Psoas muscle (tissue), 8 donors: ENCODE measurements around the gene HS6ST3. TPM values are rescaled to one million over a fixed set of nuclear protein-coding genes. Genes with fewer than 3 reads are reported as not detected.
"Not testable (repeated sequence)": the region's sequence is repeated elsewhere in the genome, so short reads cannot be mapped to it uniquely, and the experiment has no call there.

Source experiments
- ATAC-seq, 4 donors: fragments of 200-7000 bp; cut with Tn5 transposase; one replicate each; pipeline ENCODE4 v1.9.1; 2020; ENCODE audit warnings: moderate library complexity in 3 of 4, mild to moderate bottlenecking in 2 of 4
- DNase-seq, 2 donors: peaks; one replicate each; pipeline ENCODE4 v3.0.0-alpha.2; 2020
- H3K27ac ChIP-seq: fragments of 200-600 bp; one replicate; pipeline ENCODE4 v1.8.0; 2022
- H3K27me3 ChIP-seq, 3 donors: fragments of 200-600 bp in 1 of 3; one replicate each; pipeline versions ENCODE4 v1.6.1 to v1.8.0; 2013 to 2022; ENCODE audit warnings: low read length in 2 of 3, mild to moderate bottlenecking in 2 of 3, moderate library complexity in 1 of 3; ENCODE audit not compliant: insufficient read depth in 3 of 3
- H3K36me3 ChIP-seq, 2 donors: fragments of 200-600 bp in 1 of 2; one replicate each; pipeline versions ENCODE4 v1.6.1 to v1.8.0; 2013 to 2022; ENCODE audit warnings: low read depth in 1 of 2, mild to moderate bottlenecking in 1 of 2, moderate library complexity in 1 of 2; ENCODE audit not compliant: insufficient read depth in 1 of 2
- H3K4me1 ChIP-seq: fragments of 200-600 bp; one replicate; pipeline ENCODE4 v1.8.0; 2022
- H3K4me3 ChIP-seq: fragments of 200-600 bp; one replicate; pipeline ENCODE4 v1.8.0; 2022; ENCODE audit warnings: mild to moderate bottlenecking
- H3K9me3 ChIP-seq: fragments of 200-600 bp; one replicate; pipeline ENCODE4 v1.8.0; 2022
- CTCF ChIP-seq: fragments of 200-600 bp; IDR thresholded peaks from one replicate; pipeline ENCODE4 v1.8.0; 2022; ENCODE audit warnings: antibody characterized with exemption
- WGBS, 3 donors: extraction: QIAGEN DNeasy Blood & Tissue Kit; methylation state at CpG; one replicate each; pipeline versions ENCODE4 v1.1.6 to v1.1.7; 2013; 5-methylcytosine and 5-hydroxymethylcytosine counted together
- intact Hi-C, 2 donors: fragments of 100-400 bp; cut with DNase I; formaldehyde crosslinking; loops; one replicate each; pipeline versions ENCODE4 v1.11.0 to v1.14.2; 2022
- polyA plus RNA-seq, 3 donors: library from polyadenylated mRNA; stranded (reverse); fragments of 200-250 nt; gene quantifications; one replicate each; pipeline ENCODE4 v1.2.3, GENCODE V29; 2013
- total RNA-seq, 4 donors: library from RNA; stranded (reverse); fragmentation: NEBNext Ultra II Directional in 2 of 4; extraction: Animal tissue kit (Norgen Biotek cat#: 25700) in 2 of 4; gene quantifications; one replicate each; pipeline versions ENCODE4 v1.2.1 to v1.2.4, GENCODE V29; 2021 to 2023
- donor health status: healthy with polysubstance abuse.
- donor health status: DM: no; HTN: no; CAD: no; lungs with moderate emphysema.
- donor health status: Bipolar disorder and iron deficiency.
- donor health status: healthy.
- donor health status: DM: yes; HTN: yes; CAD: no.
- donor health status: DM: no; HTN: no; CAD: no.
- donor health status: DM: no; HTN: no; CAD: no.
- donor health status: DM: yes; HTN: yes; CAD: no.

Gene HS6ST3
- total and polyA plus RNA-seq, 7 donors: 0.01 to 0.58 (median 0.10) TPM

- H3K4me3 ChIP-seq: no peak overlapping the region
- no peak for DNase-seq
- H3K27ac ChIP-seq: no peak overlapping the region
- intact Hi-C loops: no loop called here
- H3K27me3 ChIP-seq: peaks cover 0 to 58% (median 8%) of the 10 kb centered on the region in 3 donors
- no peaks in the 10 kb centered on the region for H3K9me3 ChIP-seq
- no peak for TF ChIP-seq CTCF
- no peak for ATAC-seq
- no peaks in the 10 kb centered on the region for H3K4me1 ChIP-seq
- H3K36me3 ChIP-seq: no peaks in the 10 kb centered on the region
Measured at GRCh38 chr13:96093296-96094006, 3.5 kb downstream of the HS6ST3 start.

- Histone ChIP-seq H3K36me3 (no peaks in the 10 kb centered on the region), H3K27me3 (peaks cover 0 to 2% (median 0%) of the 10 kb centered on the region in 3 donors), H3K27ac (no peak overlapping the region), H3K9me3 (no peaks in the 10 kb centered on the region), H3K4me1 (no peaks in the 10 kb centered on the region), H3K4me3 (no peak overlapping the region)
- 78 to 86% (median 83%) methylated on average over 4 of the region's 4 CpGs for WGBS, 3 donors
- no peak for ATAC-seq
- intact Hi-C loops: no loop called here
- no peak for TF ChIP-seq CTCF
- no peak for DNase-seq
Measured at GRCh38 chr13:96100457-96101220, 10.7 kb downstream of the HS6ST3 start.

GRCh38 chr13:96104516-96104915 is 14.6 kb downstream of the HS6ST3 start:
- Histone ChIP-seq H3K4me1 (no peaks in the 10 kb centered on the region), H3K27me3 (peaks cover 0 to 2% (median 0%) of the 10 kb centered on the region in 3 donors), H3K9me3 (peaks cover 5% of the 10 kb centered on the region), H3K4me3 (no peak overlapping the region), H3K27ac (no peak overlapping the region), H3K36me3 (no peaks in the 10 kb centered on the region)
- TF ChIP-seq CTCF: no peak
- DNase-seq: no peak
- ATAC-seq: no peak
- WGBS, 3 donors: 17 to 25% (median 24%) methylated on average over 2 of the region's 2 CpGs
- intact Hi-C loops: no loop called here

- H3K36me3 ChIP-seq, ATAC-seq, H3K9me3 ChIP-seq, H3K4me3 ChIP-seq, H3K27ac ChIP-seq, DNase-seq, H3K27me3 ChIP-seq, H3K4me1 ChIP-seq, intact Hi-C loops: not testable (repeated sequence)
- 94 to 95% (median 94%) methylated on average over 8 of the region's 8 CpGs for WGBS, 3 donors
Measured at GRCh38 chr13:96108072-96108471, 18.2 kb downstream of the HS6ST3 start.

GRCh38 chr13:96109125-96109524 is 19.2 kb downstream of the HS6ST3 start:
- no peaks in the 10 kb centered on the region for H3K36me3 ChIP-seq
- H3K27ac ChIP-seq: no peak overlapping the region
- no peak overlapping the region for H3K4me3 ChIP-seq
- DNase-seq: no peak
- intact Hi-C loops: no loop called here
- ATAC-seq: no peak
- 76 to 80% (median 80%) methylated on average over 4 of the region's 4 CpGs for WGBS, 3 donors
- H3K9me3 ChIP-seq: peaks cover 5% of the 10 kb centered on the region
- no peaks in the 10 kb centered on the region for H3K4me1 ChIP-seq
- TF ChIP-seq CTCF: no peak
- peaks cover 0 to 2% (median 0%) of the 10 kb centered on the region in 3 donors for H3K27me3 ChIP-seq
